Measurements from ENCODE around the gene LGALS3BP.

Gene LGALS3BP

DNA sequence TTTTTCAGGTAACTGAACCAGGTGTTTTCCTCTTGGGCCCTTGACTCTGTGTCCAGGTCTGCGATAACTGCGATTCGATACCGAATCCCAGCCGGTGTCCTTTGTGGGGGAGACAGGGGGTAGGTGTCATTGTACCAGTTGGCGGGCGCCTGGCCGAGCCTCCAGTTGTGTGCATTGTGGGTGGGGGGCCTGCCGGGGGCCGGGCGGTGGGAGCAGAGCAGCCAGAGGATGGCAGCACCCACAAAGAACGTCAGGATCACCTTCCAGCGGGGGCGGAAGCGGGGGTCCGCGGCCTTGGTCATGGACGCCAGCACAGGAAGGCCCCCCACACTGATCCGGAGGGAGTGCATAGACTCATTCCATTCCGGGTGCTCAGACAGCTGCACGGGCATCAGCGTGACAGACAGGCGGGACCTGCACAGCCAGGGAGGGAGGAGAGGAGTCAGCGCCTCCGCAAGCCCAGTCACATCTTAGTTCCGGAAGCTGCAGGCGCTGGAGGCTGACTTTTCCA is 17.6 kb upstream of the LGALS3BP start:
- DNase-seq (ENCODE audit: low read depth): no peak
- TF ChIP-seq, protein P1, sequence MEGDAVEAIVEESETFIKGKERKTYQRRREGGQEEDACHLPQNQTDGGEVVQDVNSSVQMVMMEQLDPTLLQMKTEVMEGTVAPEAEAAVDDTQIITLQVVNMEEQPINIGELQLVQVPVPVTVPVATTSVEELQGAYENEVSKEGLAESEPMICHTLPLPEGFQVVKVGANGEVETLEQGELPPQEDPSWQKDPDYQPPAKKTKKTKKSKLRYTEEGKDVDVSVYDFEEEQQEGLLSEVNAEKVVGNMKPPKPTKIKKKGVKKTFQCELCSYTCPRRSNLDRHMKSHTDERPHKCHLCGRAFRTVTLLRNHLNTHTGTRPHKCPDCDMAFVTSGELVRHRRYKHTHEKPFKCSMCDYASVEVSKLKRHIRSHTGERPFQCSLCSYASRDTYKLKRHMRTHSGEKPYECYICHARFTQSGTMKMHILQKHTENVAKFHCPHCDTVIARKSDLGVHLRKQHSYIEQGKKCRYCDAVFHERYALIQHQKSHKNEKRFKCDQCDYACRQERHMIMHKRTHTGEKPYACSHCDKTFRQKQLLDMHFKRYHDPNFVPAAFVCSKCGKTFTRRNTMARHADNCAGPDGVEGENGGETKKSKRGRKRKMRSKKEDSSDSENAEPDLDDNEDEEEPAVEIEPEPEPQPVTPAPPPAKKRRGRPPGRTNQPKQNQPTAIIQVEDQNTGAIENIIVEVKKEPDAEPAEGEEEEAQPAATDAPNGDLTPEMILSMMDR (IDR thresholded peaks at IDR 0.05; ENCODE audit: low read depth, low read length, missing control alignments): no peak
- in situ Hi-C loops (cut with HindIII; ENCODE audit: low sequenced_read_pairs): no loop called here

DNA sequence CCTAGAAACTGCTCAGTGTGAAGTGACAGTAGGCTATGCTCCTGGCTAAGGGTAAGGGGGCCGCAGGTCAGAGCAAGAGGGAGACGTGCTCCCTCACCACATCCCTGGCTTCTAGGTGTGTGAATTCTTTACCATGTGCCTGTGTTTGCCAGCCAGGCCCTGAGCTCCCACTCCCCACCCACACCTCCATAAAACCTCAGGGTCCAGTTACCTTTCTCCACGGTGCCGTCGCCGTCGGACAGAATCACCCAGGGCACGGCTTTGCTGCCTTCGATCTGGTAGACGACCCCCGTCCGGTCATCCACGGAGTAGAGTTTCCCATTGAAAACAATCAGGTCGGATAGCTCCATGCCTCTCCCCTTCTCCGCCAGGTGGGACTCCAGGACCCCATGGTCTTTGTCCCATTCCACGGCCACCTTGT is 17.1 kb upstream of the LGALS3BP start:
- in situ Hi-C loops (cut with HindIII; ENCODE audit: low sequenced_read_pairs): no loop called here
- TF ChIP-seq, protein P1 (IDR thresholded peaks at IDR 0.05; ENCODE audit: low read depth, low read length, missing control alignments): no peak
- no peak overlapping the region for H3K4me3 ChIP-seq (ENCODE audit: low read depth, low read length)
- no peak for DNase-seq (ENCODE audit: low read depth)

More for the DNA sequence above, 17.6 kb upstream of the LGALS3BP start:
- no peak overlapping the region for H3K4me3 ChIP-seq (ENCODE audit: low read depth, low read length)

DNA sequence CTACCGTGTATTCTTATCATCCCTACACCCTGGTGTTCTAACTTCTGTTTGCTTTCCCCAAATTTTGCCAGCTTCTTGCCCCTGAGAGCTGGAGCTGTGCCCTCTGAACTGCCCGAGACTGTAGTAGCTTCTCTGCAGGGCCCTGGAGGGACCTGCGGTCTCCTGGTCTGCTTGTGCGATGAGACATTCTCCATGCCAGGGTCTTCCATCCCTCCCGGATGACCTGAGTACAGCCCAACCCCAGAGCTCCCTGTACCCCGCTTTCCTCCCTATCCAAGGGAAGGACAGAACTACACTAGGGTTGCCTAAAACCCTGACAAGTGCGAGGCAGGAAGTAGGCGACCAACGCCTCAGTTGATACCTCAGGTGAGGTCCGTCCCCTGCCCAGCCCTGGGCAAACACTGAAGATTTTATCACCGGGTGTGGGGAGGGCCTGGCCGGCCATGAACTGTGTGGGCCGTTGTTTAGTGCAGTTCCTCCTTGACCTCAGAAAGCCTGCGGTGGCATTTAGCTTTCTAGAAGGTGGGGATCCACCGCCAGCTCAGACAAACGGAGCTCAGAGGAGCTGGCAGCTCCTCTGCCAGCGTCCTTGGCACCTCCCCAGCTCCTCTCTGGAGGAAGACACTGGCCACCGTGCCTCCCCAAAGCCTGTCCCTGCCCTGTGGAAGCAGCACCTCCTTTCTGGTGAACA is 16.2 kb upstream of the LGALS3BP start:
- TF ChIP-seq, protein P1 (IDR thresholded peaks at IDR 0.05; ENCODE audit: low read depth, low read length, missing control alignments): no peak
- no peak overlapping the region for H3K4me3 ChIP-seq (ENCODE audit: low read depth, low read length)
- in situ Hi-C loops (cut with HindIII; ENCODE audit: low sequenced_read_pairs): no loop called here
- DNase-seq (ENCODE audit: low read depth): no peak

DNA sequence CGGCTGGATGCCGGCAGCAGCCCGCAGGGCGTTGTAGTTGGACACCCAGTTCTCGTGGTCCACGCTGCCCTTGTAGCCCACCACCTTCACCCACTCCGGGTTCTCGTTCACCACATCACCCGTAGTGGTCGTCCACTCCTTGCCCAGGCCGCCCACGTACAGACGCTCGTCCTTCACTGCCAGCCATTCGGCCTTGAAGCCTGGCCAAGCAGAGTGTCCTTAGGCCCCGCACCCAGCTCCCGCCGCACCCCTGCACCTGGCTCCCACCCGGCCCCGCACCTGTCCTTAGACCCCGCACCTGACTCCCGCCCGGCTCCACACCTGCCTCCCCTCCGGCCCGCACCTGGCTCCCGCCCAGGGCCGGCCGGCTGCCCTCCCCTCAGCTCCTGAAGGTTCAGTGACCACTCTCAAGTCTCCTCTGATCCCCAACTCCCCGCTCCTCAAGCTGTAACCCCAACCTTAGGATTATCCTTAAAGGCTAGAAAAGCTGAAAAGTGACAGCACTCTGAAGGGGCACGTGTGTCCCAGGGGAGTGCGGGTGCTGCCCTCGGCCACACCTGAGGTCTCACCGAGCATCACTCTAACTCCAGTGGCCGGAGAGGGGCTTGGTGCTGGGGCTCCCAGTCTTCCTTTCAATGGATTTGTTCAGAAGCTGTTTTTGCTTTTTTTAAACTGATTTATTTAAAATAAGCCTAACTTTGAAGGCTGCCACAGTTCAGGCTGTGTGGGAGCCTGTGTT is 15.5 kb upstream of the LGALS3BP start:
- in situ Hi-C loops (cut with HindIII; ENCODE audit: low sequenced_read_pairs): no loop called here
- TF ChIP-seq, protein P1 (IDR thresholded peaks at IDR 0.05; ENCODE audit: low read depth, low read length, missing control alignments): no peak
- DNase-seq (ENCODE audit: low read depth): no peak
- H3K4me3 ChIP-seq (ENCODE audit: low read depth, low read length): no peak overlapping the region

DNA sequence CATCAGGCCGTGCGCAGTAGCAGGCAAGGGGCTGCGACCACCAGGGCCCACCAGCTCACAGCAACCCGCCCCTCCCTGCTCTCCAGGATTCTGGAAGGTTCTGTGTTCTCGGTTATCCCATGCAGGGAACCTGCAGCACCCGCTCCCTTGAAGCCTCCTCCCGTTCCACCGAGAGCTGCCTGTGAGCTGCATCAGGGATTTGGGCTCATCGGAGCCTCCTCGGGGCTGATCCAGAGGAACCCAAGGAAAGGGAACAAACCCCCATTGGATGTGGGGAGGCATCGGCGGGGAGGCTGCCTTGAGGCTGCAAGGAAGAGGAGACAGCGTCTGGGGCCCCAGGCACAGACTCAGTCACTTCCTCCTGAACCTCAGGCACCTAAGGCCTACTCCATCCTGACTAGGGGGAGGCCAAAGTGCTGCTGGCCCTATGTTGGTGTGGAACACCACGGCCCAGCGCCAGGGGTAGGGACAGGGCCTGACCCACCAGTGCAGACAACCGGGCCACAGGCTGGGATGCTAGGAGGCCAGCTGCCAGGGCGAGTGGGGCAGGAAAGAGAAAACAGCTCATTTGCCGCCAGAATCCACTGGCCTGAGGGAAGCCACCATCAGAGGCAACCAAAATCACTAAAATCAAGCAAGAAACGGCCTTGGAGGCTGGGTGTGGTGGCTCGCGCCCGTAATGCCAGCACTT is 14.4 kb upstream of the LGALS3BP start:
- TF ChIP-seq, protein P1 (IDR thresholded peaks at IDR 0.05; ENCODE audit: low read depth, low read length, missing control alignments): no peak
- DNase-seq (ENCODE audit: low read depth): no peak
- in situ Hi-C loops (cut with HindIII; ENCODE audit: low sequenced_read_pairs): no loop called here
- no peak overlapping the region for H3K4me3 ChIP-seq (ENCODE audit: low read depth, low read length)

DNA sequence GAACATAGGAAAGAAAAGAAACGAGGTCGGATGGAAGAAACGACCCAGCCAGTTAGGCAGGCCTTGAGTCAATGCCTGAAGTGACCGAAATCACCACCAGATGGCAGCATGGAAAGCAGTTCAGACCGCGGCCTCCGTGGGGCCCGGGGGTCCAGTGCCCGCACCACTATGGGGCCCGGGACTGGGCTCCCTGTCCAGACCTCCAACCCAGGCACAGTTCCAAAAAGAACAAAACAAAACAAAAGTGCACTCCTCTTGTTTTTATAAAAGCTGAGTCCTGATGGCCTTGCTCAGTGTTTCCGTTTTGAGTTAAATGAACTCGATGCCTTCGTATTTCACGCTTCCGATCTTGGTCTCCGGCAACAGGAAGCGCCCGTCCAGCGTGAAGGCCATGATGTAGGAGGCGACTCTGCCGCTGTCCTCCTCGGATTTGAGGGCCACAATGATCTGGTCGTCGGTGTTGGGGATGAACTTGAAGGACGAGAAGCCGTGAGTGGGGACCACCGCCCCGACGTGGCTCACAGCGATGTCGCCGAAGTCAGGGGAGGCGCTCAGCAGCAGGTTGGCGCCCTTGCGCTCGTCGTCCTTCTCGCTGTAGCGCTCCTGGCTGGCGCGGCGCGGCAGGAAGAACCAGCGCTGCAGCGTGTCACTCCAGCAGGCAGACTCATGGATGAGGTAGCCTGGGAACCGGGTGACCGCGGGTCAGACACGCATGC is 13.7 kb upstream of the LGALS3BP start:
- in situ Hi-C loops (cut with HindIII; ENCODE audit: low sequenced_read_pairs): no loop called here
- H3K4me3 ChIP-seq (ENCODE audit: low read depth, low read length): no peak overlapping the region
- DNase-seq (ENCODE audit: low read depth): peak; percentile 22
- TF ChIP-seq, protein P1 (IDR thresholded peaks at IDR 0.05; ENCODE audit: low read depth, low read length, missing control alignments): peak; percentile 86

All from astrocyte of the cerebellum (primary cell).